SK-N-SH (cell line): ENCODE results near the gene LATS2. TPM values are rescaled to one million over a fixed set of nuclear protein-coding genes. Genes with fewer than 3 reads are reported as not detected.

Experiments
- CTCF ChIA-PET: fragments of 300-600, 350-600 bp; formaldehyde crosslinking; extraction: SDS; loops from one replicate; lab custom pipeline; 2021; lab: Yijun Ruan, JAX
- POLR2A ChIA-PET: fragments of 350-600 bp; sonication (Branson Sonifier 250); formaldehyde crosslinking; extraction: SDS; loops from one replicate; lab custom pipeline; 2020; ENCODE audit warnings: antibody characterized with exemption, inconsistent platforms; lab: Yijun Ruan, JAX
- DNase-seq: peaks from one replicate; pipeline ENCODE4 v3.0.0; 2012
- H2AFZ ChIP-seq: fragments of 200-600 bp; sonication (generic); 2 replicates; pipeline ENCODE4 v1.8.1; 2016; ENCODE audit warnings: antibody characterized with exemption, mild to moderate bottlenecking, low read depth
- H3F3A ChIP-seq: fragments of 200-600 bp; sonication (generic); replicated peaks from 2 replicates; pipeline ENCODE3; 2016; ENCODE audit warnings: antibody characterized with exemption, mild to moderate bottlenecking; ENCODE audit not compliant: insufficient read depth
- H3K27ac ChIP-seq, 2 experiments: fragments of 200-500 bp in 1 of 2; fragments of 200-600 bp in 1 of 2; sonication (Bioruptor generic) in 1 of 2; sonication (generic), shearing (Covaris generic) in 1 of 2; 2 replicates each; pipeline versions ENCODE4 v1.5.1 to v1.6.1; 2014 to 2016; ENCODE audit warnings: low read depth in 2 of 2, inconsistent platforms in 1 of 2, low read length in 1 of 2, mild to moderate bottlenecking in 1 of 2, mixed read lengths in 1 of 2
- H3K27me3 ChIP-seq: fragments of 200-600 bp; sonication (generic), shearing (Covaris generic); 2 replicates; pipeline ENCODE4 v1.6.1; 2016; ENCODE audit warnings: mixed run types; ENCODE audit not compliant: insufficient read depth
- H3K36me3 ChIP-seq, 2 experiments: fragments of 200-500 bp in 1 of 2; fragments of 200-600 bp in 1 of 2; sonication (Bioruptor generic) in 1 of 2; sonication (generic) in 1 of 2; replicated peaks in 1 of 2; 2 replicates each; pipeline versions ENCODE3 to v1.5.1; 2014 to 2016; ENCODE audit warnings: low read length in 1 of 2, mild to moderate bottlenecking in 1 of 2; ENCODE audit not compliant: insufficient read depth in 2 of 2, control insufficient read depth in 1 of 2
- H3K4me1 ChIP-seq, 2 experiments: fragments of 200-500 bp in 1 of 2; fragments of 200-600 bp in 1 of 2; sonication (Bioruptor generic) in 1 of 2; sonication (generic), shearing (Covaris generic) in 1 of 2; 2 replicates each; pipeline versions ENCODE4 v1.5.1 to v1.6.1; 2014 to 2016; ENCODE audit warnings: low read depth in 1 of 2, low read length in 1 of 2, mixed run types in 1 of 2; ENCODE audit not compliant: insufficient read depth in 2 of 2, control insufficient read depth in 1 of 2
- H3K4me2 ChIP-seq: fragments of 200-600 bp; sonication (generic), shearing (Covaris generic); 2 replicates; pipeline ENCODE4 v1.6.1; 2017; ENCODE audit warnings: mixed run types
- H3K4me3 ChIP-seq, 2 experiments: fragments of 200-500 bp in 1 of 2; fragments of 200-600 bp in 1 of 2; sonication (Bioruptor generic) in 1 of 2; sonication (generic), shearing (Covaris generic) in 1 of 2; 2 replicates each; pipeline versions ENCODE4 v1.5.1 to v1.8.1; 2014 to 2016; ENCODE audit warnings: low read depth in 2 of 2, inconsistent platforms in 1 of 2, low read length in 1 of 2, mild to moderate bottlenecking in 1 of 2, mixed read lengths in 1 of 2, moderate library complexity in 1 of 2
- H3K79me2 ChIP-seq: fragments of 200-600 bp; sonication (generic); 2 replicates; pipeline ENCODE4 v1.8.1; 2017; ENCODE audit warnings: mild to moderate bottlenecking; ENCODE audit not compliant: insufficient read depth
- H3K9ac ChIP-seq: fragments of 200-600 bp; sonication (generic); 2 replicates; pipeline ENCODE4 v1.6.1; 2017; ENCODE audit warnings: mixed run types
- H3K9me2 ChIP-seq: fragments of 200-600 bp; sonication (generic); 2 replicates; pipeline ENCODE4 v1.6.1; 2017; ENCODE audit warnings: mixed run types
- H3K9me3 ChIP-seq: fragments of 200-600 bp; sonication (generic); 2 replicates; pipeline ENCODE4 v1.6.1; 2017; ENCODE audit warnings: mixed run types, mild to moderate bottlenecking, moderate library complexity
- H4K20me1 ChIP-seq: fragments of 200-600 bp; sonication (generic); 2 replicates; pipeline ENCODE4 v1.6.1; 2017; ENCODE audit warnings: mild to moderate bottlenecking, mixed run types; ENCODE audit not compliant: insufficient read depth
- ELF1 ChIP-seq: IDR thresholded peaks from 2 replicates; pipeline ENCODE4 v1.4.0; 2012
- EP300 ChIP-seq, 2 experiments: IDR thresholded peaks; 2 replicates each; pipeline versions ENCODE4 v1.4.0 to v1.6.1; 2012; ENCODE audit warnings: borderline replicate concordance in 1 of 2, low read depth in 1 of 2, low read length in 1 of 2
- EZH2phosphoT487 ChIP-seq: fragments of 200-600 bp; sonication (generic); IDR thresholded peaks from 2 replicates; pipeline ENCODE4 v1.6.1; 2017; ENCODE audit warnings: low read depth, mixed run types, mild to moderate bottlenecking, antibody characterized with exemption, moderate library complexity, borderline replicate concordance
- FOXJ3 ChIP-seq: sonication (generic); formaldehyde crosslinking; IDR thresholded peaks from 2 replicates; pipeline ENCODE4 v1.5.1; 2020; ENCODE audit warnings: mild to moderate bottlenecking, missing genetic modification reagents
- FOXM1 ChIP-seq: IDR thresholded peaks from 2 replicates; pipeline ENCODE4 v1.4.0; 2012; ENCODE audit warnings: low read depth, mild to moderate bottlenecking
- GABPA ChIP-seq: IDR thresholded peaks from 2 replicates; pipeline ENCODE4 v1.4.0; 2012; ENCODE audit warnings: low read depth, mild to moderate bottlenecking
- GATA2 ChIP-seq: sonication (generic); formaldehyde crosslinking; IDR thresholded peaks from 2 replicates; pipeline ENCODE4 v1.5.0; 2020; ENCODE audit warnings: mild to moderate bottlenecking, missing genetic modification reagents
- NFIC ChIP-seq: IDR thresholded peaks from 2 replicates; pipeline ENCODE4 v1.4.0; 2012; ENCODE audit warnings: borderline replicate concordance
- POLR2AphosphoS5 ChIP-seq: IDR thresholded peaks from 2 replicates; pipeline ENCODE4 v1.6.1; 2012; ENCODE audit warnings: low read depth, low read length
- RAD21 ChIP-seq: IDR thresholded peaks from 2 replicates; pipeline ENCODE4 v1.6.1; 2012; ENCODE audit warnings: mild to moderate bottlenecking, low read length
- SIN3A ChIP-seq: IDR thresholded peaks from 2 replicates; pipeline ENCODE4 v1.6.1; 2012; ENCODE audit warnings: low read depth, mild to moderate bottlenecking, low read length, moderate library complexity, borderline replicate concordance
- SMC3 ChIP-seq: IDR thresholded peaks from 2 replicates; pipeline ENCODE4 v1.6.1; 2012; ENCODE audit warnings: low read depth, low read length, improper control_type of control experiment
- YY1 ChIP-seq: IDR thresholded peaks from 2 replicates; pipeline ENCODE4 v1.4.0; 2012; ENCODE audit warnings: low read depth, mild to moderate bottlenecking
- WGBS: methylation state at CpG from one replicate; pipeline ENCODE4 v1.1.6; 2017; ENCODE audit warnings: low lambda C conversion rate; 5-methylcytosine and 5-hydroxymethylcytosine counted together
- polyA plus RNA-seq, 3 experiments: library from polyadenylated mRNA; depleted of rRNA; stranded (reverse); fragments of >200 nt; gene quantifications; 2 replicates each; pipeline ENCODE4 v1.2.3, GENCODE V29; 2012
- TF ChIP-seq, protein P1 (sequence below): fragments of 150-350 bp; IDR thresholded peaks from 2 replicates; pipeline ENCODE4 v1.6.1; 2016; ENCODE audit warnings: mild to moderate bottlenecking, low read depth, low read length
- TF ChIP-seq, protein P2 (sequence below): IDR thresholded peaks from 2 replicates; pipeline ENCODE4 v1.4.0; 2012; ENCODE audit warnings: low read depth

Gene LATS2
- polyA plus RNA-seq, 1 of the 3 experiments (the other 2 are of a cell fraction), result 19.6 TPM

DNA sequence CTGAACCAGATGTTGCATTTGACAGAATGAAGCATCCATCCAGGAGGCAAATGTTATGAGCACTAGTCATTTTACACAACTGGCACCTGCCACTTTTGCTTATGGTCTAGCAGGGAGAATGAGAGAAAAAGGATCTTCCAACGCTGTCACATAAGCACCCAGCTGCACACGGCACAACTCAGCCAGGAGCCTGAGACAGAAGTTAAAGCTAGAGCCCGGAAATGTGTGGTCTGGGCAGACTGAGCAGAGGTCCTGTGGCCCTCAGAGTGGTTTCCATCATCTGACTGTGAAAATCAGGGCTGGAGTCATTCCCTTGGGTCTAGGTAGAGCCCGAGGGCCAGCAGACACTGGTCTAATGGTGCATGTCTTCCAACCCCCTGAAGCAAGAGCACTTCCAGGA, 80.5 kb downstream of the LATS2 start:
- Histone ChIP-seq H3F3A (peaks cover 4% of the 10 kb centered on the region), H3K27ac (no peak overlapping the region), H3K36me3 (peaks cover 30 to 67% of the 10 kb centered on the region in 2 experiments), H2AFZ (no peak overlapping the region), H3K4me3 (no peak overlapping the region), H3K9me2 (no peaks in the 10 kb centered on the region), H3K79me2 (peaks cover 69% of the 10 kb centered on the region), H4K20me1 (peaks cover 4% of the 10 kb centered on the region; the same call in 1 of the 2 replicates), H3K9ac (no peak overlapping the region), H3K9me3 (no peaks in the 10 kb centered on the region), H3K27me3 (no peaks in the 10 kb centered on the region), H3K4me1 (no peaks in the 10 kb centered on the region)
- 64% methylated on average over 4 of the region's 4 CpGs for WGBS
- ChIA-PET POLR2A (no interaction called here), CTCF (interaction anchor here (1.2 kb wide), 1 partner anchor 496 kb away, joined by 3 read pairs; no protein-coding TSS in a partner anchor)
- DNase-seq, result no peak
- TF ChIP-seq GABPA (no peak), FOXM1 (no peak), SMC3 (no peak)
- TF ChIP-seq, protein P1, sequence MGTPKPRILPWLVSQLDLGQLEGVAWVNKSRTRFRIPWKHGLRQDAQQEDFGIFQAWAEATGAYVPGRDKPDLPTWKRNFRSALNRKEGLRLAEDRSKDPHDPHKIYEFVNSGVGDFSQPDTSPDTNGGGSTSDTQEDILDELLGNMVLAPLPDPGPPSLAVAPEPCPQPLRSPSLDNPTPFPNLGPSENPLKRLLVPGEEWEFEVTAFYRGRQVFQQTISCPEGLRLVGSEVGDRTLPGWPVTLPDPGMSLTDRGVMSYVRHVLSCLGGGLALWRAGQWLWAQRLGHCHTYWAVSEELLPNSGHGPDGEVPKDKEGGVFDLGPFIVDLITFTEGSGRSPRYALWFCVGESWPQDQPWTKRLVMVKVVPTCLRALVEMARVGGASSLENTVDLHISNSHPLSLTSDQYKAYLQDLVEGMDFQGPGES, result no peak
- TF ChIP-seq, all 33 proteins: peak for 0
- no peak overlapping the region for H3K4me2 ChIP-seq

DNA sequence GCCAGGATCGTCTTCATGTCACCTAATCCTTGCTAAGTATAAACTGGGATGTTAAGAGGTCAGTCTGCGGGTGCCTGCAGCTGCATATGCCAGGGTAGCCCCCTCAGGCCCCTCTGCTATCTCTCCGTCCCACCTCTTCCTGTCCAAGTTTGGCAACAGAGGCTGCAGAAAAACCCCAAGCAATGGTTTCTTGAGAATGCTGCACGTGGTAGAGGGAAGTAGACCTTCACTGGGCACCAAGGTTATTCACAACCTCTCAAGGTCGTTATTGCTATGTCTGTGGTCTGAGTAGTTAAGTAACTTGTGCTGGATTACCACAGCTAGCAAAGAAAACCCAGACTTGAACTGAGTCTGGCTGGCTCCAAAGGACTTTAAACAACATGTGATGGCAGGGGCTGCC, 81.0 kb downstream of the LATS2 start:
- Histone ChIP-seq H3K4me2 (no peak overlapping the region), H3K36me3 (peaks cover 30 to 70% of the 10 kb centered on the region in 2 experiments), H3K9me2 (no peaks in the 10 kb centered on the region), H3K79me2 (peaks cover 67% of the 10 kb centered on the region), H3K4me3 (no peak overlapping the region), H2AFZ (no peak overlapping the region), H4K20me1 (peaks cover 4% of the 10 kb centered on the region; the same call in 1 of the 2 replicates), H3K4me1 (no peaks in the 10 kb centered on the region), H3K27ac (no peak overlapping the region), H3K9me3 (no peaks in the 10 kb centered on the region), H3F3A (peaks cover 7% of the 10 kb centered on the region), H3K27me3 (no peaks in the 10 kb centered on the region), H3K9ac (no peak overlapping the region)
- TF ChIP-seq, protein P2, sequence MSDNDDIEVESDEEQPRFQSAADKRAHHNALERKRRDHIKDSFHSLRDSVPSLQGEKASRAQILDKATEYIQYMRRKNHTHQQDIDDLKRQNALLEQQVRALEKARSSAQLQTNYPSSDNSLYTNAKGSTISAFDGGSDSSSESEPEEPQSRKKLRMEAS, result no peak
- TF ChIP-seq NFIC (no peak), RAD21 (no peak), YY1 (no peak), SIN3A (no peak), FOXJ3 (no peak), ELF1 (no peak), SMC3 (no peak), POLR2AphosphoS5 (no peak), EZH2phosphoT487 (no peak), FOXM1 (no peak), GABPA (no peak), GATA2 (no peak), EP300 (IDR thresholded peaks at IDR 0.05; ENCODE audit: borderline replicate concordance in 1 of 2, low read depth in 1 of 2, low read length in 1 of 2) (no peak)
- TF ChIP-seq, protein P1, result no peak
- DNase-seq, result no peak
- POLR2A ChIA-PET, result no interaction called here
- CTCF ChIA-PET, result no interaction called here
- WGBS, result 71% methylated on average over 5 of the region's 5 CpGs
